ENCODE measurements around the gene COL4A6.
"Not testable (repeated sequence)": the region's sequence is repeated elsewhere in the genome, so short reads cannot be mapped to it uniquely, and the experiment has no call there.

COL4A6 gene

DNA sequence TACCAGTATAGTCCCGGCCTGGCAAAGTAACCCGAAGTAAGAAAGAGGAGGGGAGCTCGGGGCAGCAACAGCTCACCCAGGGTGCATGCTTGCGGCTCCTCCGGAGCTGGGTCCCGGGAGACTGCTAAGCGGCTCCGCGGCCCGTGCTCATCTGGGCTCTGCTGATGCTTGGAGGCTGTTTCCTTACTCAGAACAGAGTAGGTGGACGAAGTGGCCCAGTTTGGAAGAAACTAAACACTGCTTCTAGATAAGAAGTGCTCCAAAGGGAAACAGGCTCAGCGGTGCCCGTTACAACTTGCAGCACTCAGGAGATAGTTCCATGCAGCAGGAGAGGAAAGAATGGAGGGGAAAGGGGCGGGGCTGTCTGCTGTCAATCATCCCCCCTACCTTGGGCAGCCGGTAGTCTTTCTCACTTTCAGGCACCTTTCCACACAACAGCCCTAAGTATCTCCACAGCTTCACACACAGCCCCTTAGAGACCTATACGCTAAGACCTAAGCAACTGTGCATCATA is at the start of gene COL4A6:
Gene COL4A6 (minus strand): TSS at position 313 of the 514 bp plus-strand sequence. CDS start 226 bp downstream, at position 87.
- no peak for DNase-seq

DNA sequence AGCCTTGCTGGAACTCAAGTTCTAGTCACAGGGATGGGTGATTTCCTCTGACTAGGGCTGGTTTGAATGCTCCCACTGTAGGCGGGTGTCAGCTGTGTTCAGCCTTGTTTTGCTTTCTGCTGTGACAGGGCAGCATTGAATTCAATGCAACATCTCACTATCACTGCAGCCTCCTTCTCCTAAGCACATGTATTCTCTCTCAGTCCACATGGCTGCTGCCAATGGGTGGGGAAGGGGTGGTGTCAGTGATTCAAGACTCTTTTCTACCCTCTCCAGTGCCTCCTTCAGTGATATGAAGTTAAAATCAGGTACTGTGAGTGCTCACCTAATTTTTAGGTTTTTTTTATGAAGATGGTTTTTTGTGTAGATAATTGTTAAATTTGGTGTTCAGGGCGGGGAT is 47.7 kb upstream of the COL4A6 start:
- DNase-seq: no peak

- DNase-seq: no peak
Observed at GRCh38 chrX:108484251-108484650, 46.0 kb upstream of the COL4A6 start.

- DNase-seq: not testable (repeated sequence)
Observed at GRCh38 chrX:108481528-108481927, 43.3 kb upstream of the COL4A6 start.

- no peak for DNase-seq
Observed at GRCh38 chrX:108473979-108474378, 35.8 kb upstream of the COL4A6 start.

DNA sequence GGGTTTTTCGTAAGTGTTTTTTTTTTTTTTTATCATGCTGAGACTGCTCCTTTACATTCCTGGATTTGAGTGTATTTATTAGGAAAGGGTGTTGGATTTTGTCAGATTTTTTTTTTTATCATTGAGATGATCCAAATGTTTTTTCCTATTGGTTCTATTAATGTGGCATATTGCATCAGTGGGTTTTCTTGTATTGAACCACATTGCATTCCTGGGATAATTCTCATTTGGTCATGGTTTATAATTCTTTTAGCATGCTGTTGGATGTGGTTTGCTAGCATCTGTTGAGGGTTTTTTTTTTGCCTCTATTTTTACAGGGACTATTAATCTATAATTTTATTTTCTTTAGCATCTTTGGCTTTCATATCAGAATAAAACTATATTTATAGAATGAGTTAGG is 30.3 kb upstream of the COL4A6 start:
- no peak for DNase-seq

GRCh38 chrX:108464604-108465003 is 26.4 kb upstream of the COL4A6 start:
- DNase-seq: no peak

GRCh38 chrX:108456971-108457477 is 18.8 kb upstream of the COL4A6 start:
- no peak for DNase-seq

DNA sequence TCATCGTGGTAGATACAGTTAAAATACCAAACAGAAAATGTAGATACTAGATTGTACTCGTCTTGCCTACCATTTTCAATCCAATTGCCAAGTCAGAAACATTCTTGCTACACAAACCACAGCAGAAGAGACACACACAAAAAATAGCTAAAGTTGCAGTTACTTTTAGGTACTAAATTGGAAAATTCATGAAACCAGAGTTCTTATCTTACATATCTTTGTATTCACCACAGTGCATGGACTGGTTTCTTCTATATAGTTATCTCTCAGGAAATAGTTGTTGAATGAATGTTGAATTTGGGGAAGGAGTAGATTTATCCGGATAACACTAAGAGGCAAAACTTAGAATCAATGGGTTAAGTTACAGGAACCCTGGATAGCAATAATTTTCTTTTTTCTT is 15.6 kb upstream of the COL4A6 start:
- no peak for DNase-seq

GRCh38 chrX:108447303-108447702 is 9.1 kb upstream of the COL4A6 start:
- DNase-seq: no peak

- DNase-seq: no peak
Observed at GRCh38 chrX:108442901-108443464, 4.8 kb upstream of the COL4A6 start.

- no peak for DNase-seq
Observed at GRCh38 chrX:108439961-108440696, 1.9 kb upstream of the COL4A6 start.

DNA sequence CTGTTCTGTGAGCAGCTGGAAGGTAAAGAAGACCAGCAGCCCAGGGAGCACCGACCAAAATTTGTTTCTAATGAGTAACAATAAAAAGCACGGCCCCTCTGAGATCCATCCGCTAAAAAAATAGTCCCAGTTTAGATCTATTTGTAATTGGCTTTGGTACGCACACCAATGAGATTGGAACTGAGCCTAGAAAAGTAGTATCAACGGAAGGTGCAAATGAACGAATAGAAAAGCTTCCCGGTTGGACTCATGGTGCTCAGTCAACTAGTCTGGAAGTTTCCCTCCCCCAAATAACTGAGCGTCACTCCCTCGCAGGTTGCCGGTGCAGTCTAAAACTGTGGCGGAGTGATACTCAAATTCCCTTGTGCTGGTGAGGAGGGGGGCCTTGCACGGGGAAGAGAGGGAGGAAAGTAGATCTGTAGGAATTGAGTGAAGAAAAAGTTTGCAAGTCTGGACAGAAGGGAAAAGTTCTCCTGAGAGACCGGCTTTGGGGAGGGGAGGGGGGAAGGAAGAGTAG is 1.3 kb upstream of the COL4A6 start, which contains the start of gene COL4A5:
Gene COL4A5 (plus strand): TSS at position 413 of the 517 bp plus-strand sequence. CDS start 288 bp downstream, outside the sequence.
- no peak for DNase-seq

- DNase-seq: no peak
Observed at GRCh38 chrX:108437349-108438109, 693 bp downstream of the COL4A6 start.

GRCh38 chrX:108435261-108435660 is 3.0 kb downstream of the COL4A6 start:
- no peak for DNase-seq

DNA sequence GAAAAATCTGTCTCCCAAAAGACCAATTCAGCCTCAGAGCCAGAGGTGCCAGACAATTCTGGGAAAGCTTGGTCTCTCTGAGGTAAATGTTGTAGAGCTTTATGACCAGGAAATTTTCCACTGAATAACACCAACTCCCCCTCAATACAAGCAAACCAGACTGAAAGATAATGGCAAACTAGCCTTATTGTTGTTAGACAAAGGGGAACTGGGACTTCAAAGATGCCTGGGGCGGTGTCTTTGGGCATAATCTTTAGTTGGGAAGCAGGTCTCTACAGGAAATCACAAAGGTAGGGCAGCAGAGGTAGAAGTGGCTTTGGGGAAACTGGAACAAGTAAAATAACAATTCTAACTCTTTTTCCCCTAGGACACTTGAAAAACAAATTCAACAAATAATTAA is 12.0 kb downstream of the COL4A6 start:
- DNase-seq: no peak

DNA sequence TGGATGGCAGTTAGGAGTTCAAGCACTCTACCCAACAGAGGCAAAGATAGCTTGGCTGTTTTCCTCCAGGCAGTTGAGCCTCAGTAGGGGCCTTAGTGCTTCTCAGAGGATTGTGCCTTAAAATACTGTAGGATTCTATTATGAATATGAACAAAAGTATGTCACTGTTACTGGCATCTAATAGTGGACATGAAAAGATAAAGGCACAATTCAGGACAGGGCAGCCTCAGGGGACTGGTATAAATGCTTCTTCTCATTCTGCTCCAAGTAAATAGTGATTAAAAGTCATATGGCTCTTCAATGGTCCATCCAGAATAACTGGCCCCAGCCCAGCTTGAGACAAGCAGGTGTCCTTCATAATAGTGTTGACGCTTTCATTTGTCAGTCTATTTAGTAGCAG is 17.7 kb downstream of the COL4A6 start:
- DNase-seq: no peak

DNA sequence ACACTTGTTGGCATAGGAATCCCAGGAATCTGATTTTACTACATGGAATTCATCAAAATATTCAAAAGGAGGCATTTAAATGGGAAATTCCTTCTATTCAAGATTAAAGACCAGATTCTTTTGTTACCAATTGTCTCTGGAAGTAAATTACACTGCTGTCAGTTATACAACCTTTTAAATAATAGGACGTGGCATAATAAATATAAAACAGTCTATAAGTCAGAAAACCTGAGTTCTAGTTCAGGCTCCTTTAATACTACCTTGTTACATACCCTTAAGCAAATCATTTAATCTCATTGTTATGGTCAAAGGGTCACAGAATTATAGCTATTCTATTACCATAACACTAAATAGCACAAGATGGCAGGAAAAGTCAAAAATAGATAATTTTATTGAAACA is 18.8 kb downstream of the COL4A6 start:
- no peak for DNase-seq

DNA sequence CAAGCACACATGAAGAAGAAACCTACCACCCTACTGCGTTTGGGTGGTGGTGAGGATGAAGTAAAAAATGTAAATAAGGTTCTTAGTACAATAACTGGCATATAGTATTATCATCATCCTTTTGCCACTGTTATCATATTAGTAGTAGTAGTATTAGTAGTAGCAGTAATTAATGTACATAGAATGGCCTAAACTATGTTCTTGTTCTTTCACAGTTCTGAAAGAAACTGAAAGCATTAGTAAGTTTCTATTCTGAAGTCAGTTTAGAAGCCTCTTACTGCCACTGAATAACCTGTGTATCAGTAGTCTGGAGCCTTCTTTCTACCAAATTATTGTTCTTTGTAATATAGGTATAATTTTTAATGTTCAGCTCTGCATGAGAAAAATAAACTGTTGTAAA is 21.0 kb downstream of the COL4A6 start:
- no peak for DNase-seq

GRCh38 chrX:108415891-108416290 is 22.3 kb downstream of the COL4A6 start:
- no peak for DNase-seq

DNA sequence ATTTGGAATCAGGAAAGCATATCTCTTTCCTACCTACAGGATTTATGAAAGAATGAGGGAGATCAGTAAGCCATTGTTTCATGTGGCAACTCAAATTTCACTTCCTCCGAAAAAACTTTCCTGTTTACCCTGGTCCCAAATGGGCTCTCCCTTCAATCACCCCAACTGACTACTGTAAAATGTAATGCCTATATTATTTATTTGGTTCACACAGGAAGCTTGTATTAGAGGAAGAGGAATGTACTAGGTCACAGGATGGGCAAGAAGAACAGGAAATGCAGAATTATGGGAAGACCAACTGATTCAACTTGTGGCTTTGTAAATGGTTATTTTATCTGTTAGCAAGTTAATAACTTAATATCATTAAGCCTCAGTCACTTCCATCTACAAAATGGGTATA is 23.1 kb downstream of the COL4A6 start:
- DNase-seq: no peak

GRCh38 chrX:108412783-108413182 is 25.4 kb downstream of the COL4A6 start:
- DNase-seq: no peak

All from inflammatory macrophage treated with lipopolysaccharide for 4 hours (primary cell).